GM18517 (cell line): ENCODE data around the gene CAMTA1.
"Not testable (repeated sequence)": the region's sequence is repeated elsewhere in the genome, so short reads cannot be mapped to it uniquely, and the experiment has no call there.

Experiments
- ATAC-seq: cut with Tn5 transposase; IDR thresholded peaks from one replicate; pipeline ENCODE4 v1.9.1; 2021; ENCODE audit warnings: mild to moderate bottlenecking, moderate library complexity; ENCODE audit not compliant: unreplicated experiment

Gene CAMTA1, protein sequence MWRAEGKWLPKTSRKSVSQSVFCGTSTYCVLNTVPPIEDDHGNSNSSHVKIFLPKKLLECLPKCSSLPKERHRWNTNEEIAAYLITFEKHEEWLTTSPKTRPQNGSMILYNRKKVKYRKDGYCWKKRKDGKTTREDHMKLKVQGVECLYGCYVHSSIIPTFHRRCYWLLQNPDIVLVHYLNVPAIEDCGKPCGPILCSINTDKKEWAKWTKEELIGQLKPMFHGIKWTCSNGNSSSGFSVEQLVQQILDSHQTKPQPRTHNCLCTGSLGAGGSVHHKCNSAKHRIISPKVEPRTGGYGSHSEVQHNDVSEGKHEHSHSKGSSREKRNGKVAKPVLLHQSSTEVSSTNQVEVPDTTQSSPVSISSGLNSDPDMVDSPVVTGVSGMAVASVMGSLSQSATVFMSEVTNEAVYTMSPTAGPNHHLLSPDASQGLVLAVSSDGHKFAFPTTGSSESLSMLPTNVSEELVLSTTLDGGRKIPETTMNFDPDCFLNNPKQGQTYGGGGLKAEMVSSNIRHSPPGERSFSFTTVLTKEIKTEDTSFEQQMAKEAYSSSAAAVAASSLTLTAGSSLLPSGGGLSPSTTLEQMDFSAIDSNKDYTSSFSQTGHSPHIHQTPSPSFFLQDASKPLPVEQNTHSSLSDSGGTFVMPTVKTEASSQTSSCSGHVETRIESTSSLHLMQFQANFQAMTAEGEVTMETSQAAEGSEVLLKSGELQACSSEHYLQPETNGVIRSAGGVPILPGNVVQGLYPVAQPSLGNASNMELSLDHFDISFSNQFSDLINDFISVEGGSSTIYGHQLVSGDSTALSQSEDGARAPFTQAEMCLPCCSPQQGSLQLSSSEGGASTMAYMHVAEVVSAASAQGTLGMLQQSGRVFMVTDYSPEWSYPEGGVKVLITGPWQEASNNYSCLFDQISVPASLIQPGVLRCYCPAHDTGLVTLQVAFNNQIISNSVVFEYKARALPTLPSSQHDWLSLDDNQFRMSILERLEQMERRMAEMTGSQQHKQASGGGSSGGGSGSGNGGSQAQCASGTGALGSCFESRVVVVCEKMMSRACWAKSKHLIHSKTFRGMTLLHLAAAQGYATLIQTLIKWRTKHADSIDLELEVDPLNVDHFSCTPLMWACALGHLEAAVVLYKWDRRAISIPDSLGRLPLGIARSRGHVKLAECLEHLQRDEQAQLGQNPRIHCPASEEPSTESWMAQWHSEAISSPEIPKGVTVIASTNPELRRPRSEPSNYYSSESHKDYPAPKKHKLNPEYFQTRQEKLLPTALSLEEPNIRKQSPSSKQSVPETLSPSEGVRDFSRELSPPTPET (N-terminal part only)

DNA sequence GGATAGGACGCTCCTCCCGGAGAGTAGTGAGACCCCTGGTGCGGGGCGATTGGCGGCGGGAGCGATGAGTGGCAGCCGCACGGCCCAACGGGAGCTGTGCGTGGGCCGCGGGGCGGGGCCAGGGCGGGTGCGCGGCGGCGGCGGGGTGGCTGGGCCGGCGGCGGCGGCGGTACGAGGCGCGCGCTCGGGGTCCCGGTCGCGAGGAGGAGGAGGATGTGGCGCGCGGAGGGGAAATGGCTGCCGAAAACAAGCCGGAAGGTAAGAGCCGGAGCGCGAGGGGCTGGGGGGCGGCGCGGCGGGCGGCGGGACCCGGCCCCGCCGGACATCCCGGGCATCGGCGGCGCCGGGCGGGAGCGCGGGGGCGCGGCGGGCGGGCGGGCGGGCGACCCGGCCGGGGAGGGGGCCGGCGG, at the start of gene CAMTA1:
Gene CAMTA1 (plus strand): TSS at position 137 of the 410 bp plus-strand sequence. CDS start 77 bp downstream, at position 214.
- no peak for ATAC-seq

DNA sequence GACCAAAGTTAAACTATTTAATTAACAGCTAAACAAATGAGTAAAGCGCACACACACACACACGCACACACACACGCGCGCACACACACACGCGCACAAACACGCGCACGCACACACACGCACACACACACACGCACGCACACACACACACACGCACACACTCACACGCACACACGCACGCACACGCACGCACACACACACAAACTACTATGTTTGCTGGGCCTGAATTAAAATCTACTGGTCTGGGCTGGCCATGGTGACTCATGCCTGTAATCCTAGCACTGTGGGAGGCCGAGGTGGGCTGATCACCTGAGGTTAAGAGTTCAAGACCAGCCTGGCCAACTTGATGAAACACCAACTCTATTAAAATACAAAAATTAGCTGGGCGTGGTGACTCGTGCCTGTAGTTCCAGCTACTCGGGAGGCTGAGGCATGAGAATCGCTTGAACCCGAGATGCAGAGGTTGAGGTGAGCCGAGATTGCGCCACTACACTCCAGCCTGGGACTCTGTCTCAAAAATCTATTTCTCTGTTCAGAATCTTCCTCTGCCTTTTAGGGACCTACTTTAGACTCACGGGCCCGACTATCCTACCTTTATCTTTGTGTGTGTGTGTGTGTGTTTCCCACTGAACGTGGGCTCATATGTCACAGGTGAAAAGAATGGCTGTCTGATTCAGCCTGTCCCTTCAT, 46.1 kb upstream of the CAMTA1 start:
- ATAC-seq = no peak

DNA sequence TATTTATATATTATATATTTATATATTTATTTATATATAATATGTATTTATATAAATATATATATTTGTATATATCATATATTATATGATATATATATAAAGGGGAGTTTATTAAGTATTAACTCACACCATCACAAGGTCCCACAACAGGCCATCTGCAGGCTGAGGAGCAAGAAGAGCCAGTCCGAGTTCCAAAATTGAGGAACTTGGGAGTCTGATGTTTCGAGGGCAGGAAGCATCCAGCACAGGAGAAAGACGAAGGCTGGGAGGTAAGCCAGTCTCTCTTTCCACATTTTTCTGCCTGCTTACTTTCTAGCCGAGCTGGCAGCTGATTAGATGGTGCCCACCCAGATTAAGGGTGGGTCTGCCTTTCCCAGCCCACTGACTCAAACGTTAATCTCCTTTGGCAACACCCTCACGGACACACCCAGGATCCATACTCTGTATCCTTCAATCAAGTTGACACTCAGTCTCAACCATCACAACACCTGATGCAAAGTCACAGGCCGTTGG, 42.5 kb upstream of the CAMTA1 start:
- ATAC-seq = not testable (repeated sequence)

DNA sequence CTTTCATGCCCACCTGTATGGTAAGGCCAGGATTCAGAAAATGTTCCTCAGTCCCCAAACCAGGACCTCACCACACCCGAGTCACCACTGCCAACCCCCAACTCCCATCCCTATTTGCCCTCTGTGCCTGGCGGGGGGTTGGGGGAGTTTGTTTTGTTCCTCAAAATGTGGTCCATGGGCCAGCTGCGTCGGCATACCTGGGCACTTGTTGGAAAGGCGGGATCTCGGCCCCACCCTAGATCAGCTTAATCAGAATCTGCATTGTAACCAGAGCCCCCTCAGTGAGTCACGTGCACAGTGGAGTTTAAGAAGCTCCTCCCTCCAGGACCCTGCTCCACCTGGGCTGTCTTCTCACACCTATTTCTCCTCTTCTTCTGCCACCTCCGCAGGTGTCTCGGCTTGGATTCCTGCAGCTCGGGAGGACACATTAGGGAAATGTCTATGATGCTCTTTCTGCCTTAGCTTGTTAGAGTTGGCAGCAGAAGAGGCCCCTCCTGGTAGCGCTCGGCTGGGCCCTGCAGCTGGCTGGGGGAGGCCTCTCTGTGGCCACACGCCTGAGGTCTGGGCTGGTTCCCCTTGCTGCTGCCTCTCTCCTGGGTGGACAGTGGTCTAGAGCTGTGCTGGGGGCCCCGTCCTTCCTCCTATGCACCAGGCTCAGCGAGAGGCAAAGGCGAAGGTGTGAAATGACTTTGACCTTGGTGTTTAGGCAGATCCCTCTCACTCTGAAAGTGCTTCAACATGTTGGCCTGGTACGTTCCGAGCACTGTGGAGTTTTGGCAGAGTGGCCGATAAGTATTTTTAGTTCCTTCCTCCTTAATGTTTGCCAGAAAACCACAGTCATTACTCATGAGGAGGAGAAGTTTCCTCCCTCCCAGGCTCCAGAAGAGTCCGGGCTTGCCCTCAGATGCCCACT, 41.8 kb upstream of the CAMTA1 start:
- ATAC-seq = no peak

DNA sequence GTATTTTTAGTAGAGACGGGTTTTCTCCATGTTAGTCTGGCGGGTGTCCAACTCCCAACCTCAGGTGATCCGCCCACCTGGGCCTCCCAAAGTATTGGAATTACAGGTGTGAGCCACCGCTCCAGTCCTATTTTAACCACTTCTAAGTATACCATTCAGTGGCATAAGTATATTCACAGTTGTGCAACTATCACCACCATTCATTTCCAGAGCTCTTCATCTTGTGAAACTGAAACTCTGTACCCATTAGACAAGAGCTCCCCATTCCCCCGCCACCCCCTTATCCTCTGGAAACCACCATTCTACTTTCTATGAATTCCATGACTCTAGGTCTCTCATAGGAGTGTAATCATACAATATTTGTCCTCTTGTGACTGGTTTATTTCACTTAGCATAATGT, 40.2 kb upstream of the CAMTA1 start:
- ATAC-seq = no peak

DNA sequence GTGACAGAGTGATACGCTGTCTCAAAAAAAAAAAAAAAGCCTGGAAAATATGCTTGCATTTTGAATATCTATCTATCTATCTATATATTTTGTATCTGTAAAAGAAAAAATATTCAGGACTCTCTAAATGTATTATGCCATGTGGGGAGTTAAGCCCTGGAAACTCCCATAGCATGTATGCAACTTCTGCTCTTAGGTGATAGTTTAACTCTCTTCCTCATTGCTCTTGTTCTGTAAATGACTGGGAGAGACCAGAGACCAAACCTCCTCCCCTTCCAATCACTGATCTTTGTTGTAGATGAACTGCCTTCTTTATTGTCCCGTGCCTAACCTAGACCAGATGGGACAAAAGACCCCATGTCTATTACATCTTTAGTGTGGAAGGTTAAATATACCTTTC, 37.6 kb upstream of the CAMTA1 start:
- no peak for ATAC-seq

DNA sequence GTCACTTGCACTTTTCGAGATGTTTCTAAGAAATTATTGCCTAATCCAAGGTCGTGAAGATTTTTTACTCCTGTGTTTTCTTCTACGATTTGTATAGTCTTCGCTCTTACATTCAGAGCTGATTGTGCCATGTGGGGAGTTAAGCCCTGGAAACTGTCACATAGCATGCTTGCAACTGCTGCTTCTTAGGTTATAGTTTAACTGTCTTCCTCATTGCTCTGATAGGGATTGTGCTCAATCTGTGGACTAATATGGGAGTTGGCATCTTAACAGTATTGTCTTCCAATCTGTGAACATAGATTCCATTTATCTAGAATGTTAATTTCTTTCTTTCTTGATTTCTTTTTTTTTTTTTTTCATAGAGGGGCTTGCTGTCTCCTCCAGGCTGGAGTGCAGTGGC, 34.8 kb upstream of the CAMTA1 start:
- ATAC-seq = no peak

DNA sequence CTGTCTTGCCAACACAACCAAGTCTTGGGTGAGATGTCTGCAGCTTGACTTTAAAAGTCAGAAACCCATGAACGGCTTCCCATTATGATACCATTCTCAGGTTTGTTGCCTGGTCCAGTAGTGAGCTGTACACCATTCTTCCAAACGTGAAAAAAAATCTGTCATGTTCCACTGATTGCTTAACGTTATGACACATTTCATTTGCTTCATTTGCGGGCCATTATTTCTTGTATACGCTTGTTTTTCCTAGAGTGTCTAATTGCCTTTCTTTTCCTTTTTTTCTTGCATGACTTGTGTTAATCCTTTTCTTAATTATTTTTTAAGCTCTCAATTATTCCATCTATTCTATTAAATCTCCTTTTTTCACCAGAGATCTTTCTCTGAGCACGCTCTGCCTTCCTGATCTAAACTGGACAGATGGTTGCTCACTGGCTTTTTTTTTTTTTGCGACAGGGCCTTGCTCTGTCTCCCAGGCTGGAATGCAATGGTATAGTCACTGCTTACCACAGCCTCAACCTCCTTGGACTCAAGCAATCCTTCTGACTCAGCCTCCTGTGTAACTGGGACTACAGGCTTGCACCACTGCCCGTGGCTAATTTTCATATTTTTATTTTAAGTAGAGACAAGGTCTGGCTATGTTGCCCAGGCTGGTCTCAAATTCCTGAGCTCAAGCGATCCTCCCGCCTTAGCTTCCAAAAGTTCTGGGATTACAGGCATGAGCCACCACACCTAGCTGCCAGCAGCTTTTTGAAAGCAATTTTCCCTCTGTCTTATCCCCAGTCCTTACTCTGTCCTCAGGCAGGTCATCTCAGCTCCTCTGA, 31.7 kb upstream of the CAMTA1 start:
- no peak for ATAC-seq

DNA sequence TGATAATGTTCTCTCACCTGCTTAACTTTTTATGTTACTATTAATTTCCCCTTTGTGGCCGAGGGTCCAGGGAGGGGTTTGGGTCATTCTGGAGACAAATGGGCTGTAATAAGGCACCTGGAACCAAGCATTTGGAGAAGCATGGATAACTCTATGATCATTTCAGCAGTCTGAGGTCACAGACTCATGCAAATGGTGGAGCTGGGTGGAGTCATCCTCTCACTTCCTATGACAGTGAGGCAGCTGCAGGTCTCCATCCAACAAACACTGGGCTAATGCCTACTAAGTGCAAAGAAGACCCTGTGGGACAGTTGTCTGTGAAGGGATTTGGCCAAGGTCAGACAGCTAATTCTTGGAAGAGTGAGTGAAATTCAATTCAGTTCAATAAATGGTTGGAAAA, 28.8 kb upstream of the CAMTA1 start:
- no peak for ATAC-seq

DNA sequence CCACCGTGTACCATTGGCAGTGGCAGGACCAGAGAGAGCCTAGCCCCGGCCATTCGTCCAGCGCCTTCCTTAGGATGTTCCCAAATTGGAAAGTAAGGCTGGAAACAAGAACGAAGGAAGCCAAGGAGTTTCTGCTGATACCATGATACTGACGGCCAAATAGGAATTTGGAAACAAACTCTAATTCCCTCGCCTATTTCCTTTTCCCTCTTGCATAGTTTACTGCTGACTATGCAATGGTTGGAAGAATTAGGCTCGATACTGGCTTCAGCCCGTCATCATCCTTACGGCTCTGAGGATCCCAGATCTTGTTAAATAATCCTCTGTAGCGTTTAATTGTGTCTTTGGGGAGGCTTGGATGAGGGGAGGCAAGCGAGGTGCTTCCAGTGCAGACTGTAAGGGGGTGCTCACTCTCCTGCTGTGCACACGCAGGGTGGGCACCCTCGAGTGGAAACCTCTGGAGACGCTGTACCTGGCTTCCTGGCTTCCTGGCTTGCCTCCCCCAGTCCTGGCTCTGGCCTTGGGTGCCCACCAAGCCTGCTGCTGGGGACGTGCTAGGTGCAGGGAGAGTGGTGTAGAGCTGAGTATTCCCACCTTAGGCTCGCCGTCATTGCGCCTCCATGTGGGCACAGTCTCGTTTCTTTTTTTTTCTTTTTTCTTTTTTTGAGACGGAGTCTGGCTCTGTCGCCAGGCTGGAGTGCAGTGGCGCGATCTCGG, 27.4 kb upstream of the CAMTA1 start:
- ATAC-seq = no peak

DNA sequence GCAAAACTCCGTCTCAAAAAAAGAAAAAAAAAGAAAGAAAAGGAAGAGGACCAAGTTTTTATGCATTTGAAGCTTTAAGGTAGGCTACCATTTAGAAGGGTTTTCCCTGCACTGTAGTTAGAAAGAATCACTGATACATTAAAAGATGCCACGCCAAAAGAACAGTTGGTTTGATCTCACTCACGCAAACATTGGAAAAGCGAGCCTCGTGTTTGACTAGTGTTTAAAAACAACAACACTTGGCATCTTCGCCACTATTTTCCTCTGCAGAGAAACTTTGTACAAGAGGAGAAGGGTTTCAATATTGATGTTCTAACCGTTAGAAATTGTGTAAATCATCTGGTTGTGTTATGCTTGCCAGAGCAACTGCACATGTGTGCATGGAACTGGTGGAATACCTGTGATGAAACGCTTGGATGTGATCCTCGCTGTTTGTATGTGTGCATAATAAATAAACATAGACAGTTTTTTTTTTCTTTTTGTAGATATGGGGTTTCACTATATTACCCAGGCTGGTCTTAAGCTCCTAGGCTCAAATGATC, 24.0 kb upstream of the CAMTA1 start:
- no peak for ATAC-seq

DNA sequence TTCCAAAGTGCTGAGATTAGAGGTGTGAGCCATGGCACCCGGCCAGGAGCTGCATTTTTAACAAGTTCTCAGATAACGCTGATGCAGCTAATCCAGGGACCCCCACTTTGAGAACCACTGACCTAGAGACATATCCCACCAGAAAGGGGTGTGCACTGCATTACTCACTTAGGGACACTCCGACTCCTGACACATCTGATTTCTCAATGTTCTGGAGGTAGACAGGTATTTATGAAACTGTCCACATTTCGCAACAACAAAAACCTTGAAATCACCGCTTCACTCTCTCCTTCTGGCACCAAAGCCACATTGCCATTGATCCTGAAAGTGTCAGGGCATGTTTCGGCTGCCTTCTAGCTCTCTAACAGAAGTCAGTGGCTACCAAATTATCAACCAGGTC, 23.2 kb upstream of the CAMTA1 start:
- ATAC-seq = no peak

DNA sequence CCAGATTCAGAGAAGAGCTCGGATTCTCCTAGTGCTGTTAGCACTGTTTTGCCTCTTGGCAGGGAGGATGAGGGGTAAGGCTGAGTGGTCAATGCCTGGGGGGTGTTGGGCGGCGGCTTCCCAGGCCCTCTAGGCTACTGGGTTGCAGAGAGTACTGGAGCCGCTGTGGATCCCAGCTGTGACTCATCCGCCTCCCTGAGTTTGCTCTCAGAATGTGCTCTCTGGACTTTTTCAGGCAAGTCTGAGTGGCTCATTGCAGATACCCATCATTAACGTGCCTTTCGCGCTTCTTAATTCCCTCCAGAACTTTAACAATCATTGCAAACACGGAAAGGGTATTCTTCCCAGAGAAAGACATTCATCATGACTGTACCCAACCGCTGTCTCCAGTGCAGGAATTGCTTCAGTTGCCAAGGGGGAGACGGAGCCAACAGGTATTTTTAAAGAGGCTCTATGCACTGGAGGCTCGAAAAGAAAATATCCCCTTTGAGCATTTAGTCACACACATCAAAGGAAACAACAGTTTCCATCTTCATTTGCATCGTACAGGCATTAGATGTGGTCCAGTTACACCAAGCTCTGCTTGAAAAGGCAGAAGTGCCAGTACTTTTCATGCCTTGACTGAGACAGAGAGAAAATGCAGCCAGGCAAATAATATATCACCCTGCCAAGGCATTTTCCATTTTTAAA, 14.4 kb upstream of the CAMTA1 start:
- no peak for ATAC-seq

DNA sequence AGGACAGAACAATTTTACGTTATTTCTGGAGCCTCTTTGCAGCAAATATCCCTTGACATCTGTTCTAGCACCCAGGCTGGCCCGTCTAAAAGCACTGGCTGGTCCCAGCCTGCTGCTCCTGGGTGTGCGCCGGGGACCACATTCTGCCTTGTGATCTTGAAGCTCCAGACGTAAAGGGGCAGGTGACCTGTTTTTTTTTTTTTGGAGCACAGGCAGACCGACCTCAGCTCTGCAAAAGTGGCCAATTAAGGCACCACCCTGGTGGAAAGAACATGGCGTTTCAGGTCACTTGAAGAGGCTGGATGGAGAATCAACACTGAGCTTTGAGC, 13.8 kb upstream of the CAMTA1 start:
- no peak for ATAC-seq

DNA sequence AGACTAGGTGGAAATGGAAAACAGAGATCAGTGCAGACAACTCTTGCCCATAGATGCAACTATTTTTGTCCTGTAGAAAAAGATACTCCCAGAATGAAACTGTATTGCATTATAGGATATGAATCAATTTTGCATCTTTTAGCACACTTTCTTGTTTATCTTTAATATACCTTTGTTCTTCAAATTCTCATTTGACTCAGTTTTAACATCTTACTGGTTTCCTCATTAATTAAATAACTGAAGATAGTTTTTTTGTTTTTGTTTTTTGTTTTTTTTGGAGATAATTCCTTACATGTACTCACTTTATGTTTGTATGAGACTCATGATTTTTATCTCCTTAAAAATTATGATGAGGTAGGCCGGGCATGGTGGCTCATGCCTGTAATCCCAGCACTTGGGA, 10.9 kb upstream of the CAMTA1 start:
- no peak for ATAC-seq

DNA sequence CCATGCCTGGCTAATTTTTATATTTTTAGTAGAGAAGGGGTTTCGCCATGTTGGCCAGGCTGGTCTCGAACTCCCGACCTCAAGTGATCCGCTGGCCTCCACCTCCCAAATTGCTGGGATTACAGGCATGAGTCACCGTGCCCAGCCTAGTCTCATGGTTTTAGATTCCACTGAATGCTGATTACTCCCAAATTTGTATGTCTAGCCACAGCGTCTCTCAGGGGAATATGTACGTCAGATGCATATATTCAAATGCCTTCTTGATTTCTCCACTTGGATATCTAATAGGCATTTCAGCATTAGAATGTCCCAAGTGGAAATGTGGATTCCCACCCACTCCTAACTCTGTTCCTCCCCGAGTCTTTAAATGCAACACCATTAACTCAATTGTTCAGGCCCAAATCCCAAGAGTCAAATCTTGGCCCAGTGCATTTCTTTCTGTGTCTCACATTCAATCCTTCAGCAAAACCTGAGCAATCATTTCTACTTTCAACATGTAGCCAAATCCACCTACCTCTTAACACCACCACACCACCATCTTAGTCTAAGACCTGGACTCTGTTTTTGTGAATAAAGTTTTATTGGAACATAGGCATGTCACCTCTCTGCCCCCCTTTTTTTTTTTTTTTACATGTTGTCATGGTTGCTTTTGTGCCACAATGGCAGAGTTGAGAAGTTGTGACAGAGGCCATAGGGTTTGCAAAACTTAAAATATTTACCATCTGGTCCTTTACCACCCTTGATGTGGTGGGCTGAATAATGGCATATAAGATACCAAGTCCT, 9.8 kb upstream of the CAMTA1 start:
- ATAC-seq = no peak
